ENCODE data around the gene ZNF317.

DNA sequence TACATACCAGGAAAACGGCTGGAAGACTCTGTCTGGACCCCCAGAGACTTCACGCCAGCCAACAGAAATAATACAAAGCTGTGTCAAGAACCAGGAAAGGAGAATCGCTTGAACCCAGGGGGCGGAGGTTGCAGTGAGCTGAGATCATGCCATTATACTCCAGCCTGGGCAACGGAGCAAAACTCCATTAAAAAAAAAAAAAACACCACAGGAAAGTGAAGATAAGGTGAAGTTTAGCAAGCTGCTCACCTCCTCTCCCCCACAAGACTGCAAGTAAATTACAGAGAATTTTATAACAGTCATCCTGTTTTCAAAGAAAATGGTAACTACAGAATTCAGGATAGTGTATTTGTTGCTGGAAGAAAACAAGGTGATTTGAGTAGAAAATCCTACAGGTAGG is 23.6 kb upstream of the ZNF317 start:
- no peak for TF ChIP-seq RAD21 (IDR thresholded peaks at IDR 0.05; ENCODE audit: low read length)
- TF ChIP-seq, protein P1, sequence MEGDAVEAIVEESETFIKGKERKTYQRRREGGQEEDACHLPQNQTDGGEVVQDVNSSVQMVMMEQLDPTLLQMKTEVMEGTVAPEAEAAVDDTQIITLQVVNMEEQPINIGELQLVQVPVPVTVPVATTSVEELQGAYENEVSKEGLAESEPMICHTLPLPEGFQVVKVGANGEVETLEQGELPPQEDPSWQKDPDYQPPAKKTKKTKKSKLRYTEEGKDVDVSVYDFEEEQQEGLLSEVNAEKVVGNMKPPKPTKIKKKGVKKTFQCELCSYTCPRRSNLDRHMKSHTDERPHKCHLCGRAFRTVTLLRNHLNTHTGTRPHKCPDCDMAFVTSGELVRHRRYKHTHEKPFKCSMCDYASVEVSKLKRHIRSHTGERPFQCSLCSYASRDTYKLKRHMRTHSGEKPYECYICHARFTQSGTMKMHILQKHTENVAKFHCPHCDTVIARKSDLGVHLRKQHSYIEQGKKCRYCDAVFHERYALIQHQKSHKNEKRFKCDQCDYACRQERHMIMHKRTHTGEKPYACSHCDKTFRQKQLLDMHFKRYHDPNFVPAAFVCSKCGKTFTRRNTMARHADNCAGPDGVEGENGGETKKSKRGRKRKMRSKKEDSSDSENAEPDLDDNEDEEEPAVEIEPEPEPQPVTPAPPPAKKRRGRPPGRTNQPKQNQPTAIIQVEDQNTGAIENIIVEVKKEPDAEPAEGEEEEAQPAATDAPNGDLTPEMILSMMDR (conservative IDR thresholded peaks at IDR 0.05; ENCODE audit: low read depth, low read length): no peak
- TF ChIP-seq RFX5 (IDR thresholded peaks at IDR 0.05; ENCODE audit: low read depth, low read length): no peak
- no peak for TF ChIP-seq FOS (IDR thresholded peaks at IDR 0.05; ENCODE audit: low read depth, low read length)
- TF ChIP-seq, protein P2, sequence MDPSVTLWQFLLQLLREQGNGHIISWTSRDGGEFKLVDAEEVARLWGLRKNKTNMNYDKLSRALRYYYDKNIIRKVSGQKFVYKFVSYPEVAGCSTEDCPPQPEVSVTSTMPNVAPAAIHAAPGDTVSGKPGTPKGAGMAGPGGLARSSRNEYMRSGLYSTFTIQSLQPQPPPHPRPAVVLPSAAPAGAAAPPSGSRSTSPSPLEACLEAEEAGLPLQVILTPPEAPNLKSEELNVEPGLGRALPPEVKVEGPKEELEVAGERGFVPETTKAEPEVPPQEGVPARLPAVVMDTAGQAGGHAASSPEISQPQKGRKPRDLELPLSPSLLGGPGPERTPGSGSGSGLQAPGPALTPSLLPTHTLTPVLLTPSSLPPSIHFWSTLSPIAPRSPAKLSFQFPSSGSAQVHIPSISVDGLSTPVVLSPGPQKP (IDR thresholded peaks at IDR 0.05; ENCODE audit: borderline replicate concordance, low read depth, low read length): no peak
- TF ChIP-seq MAFK (IDR thresholded peaks at IDR 0.05; ENCODE audit: low read depth, low read length): no peak
- TF ChIP-seq POLR2A (IDR thresholded peaks at IDR 0.05; ENCODE audit: low read depth, low read length): no peak
- TF ChIP-seq BHLHE40 (IDR thresholded peaks at IDR 0.05; ENCODE audit: low read depth, low read length): no peak
